GM12891 (cell line): ENCODE results near the gene LIMS2.

ENCODE experiments used
- POLR2A ChIP-seq: IDR thresholded peaks from 2 replicates; pipeline ENCODE4 v1.6.1; 2011; ENCODE audit warnings: low read depth, low read length, control low read depth
- POLR2AphosphoS5 ChIP-seq: IDR thresholded peaks from 2 replicates; pipeline ENCODE4 v1.6.1; 2011; ENCODE audit warnings: low read depth, low read length, control low read depth
- POU2F2 ChIP-seq: IDR thresholded peaks from 2 replicates; pipeline ENCODE4 v1.6.1; 2011; ENCODE audit warnings: low read depth, mild to moderate bottlenecking, control low read depth, low read length, moderate library complexity
- TAF1 ChIP-seq: IDR thresholded peaks from 2 replicates; pipeline ENCODE4 v1.6.1; 2011; ENCODE audit warnings: low read depth, low read length, control low read depth

DNA sequence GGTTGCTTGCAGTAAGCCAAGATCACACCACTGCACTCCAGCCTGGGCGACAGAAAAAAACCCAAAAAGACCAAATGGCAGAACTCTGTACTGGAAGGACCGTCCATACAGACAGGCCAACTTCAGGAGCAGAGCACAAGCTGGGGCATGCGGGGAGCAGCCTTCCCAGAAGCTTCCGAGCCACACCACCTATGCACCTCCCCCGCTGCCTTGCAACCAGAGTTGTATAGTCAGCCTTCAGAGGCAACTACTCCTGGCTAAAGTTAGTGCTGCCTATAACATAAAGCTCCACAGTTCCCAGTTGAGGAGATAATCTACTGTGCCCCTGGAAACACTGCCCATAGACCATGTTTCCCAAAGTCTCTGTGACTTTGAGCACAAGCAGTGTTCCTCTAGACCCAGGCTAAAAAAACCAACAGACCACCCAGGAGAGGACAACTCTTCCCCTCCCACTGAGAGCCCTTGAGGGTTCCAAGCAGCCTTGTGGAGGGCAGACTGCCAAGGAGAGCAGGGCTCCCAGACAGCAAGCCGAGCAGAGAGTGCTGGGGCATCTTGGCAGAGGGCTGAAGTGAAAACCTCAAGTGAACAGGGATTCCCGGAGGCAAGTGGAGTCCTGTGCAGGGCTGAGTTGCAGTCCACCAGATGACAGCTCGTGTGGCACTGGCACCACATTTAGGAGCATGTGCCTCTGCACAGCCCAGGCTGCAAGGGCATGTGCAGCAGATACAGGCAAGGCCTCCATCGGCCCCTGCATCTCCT lies 32.7 kb upstream of the LIMS2 start:
- no peak for TF ChIP-seq POLR2A
- TF ChIP-seq TAF1, result no peak
- no peak for TF ChIP-seq POLR2AphosphoS5
- TF ChIP-seq POU2F2, result no peak
